Measurements from ENCODE around the gene FGF21.

FGF21 gene

GRCh38 chr19:48728911-48729664 lies 26.2 kb upstream of the FGF21 start:
- no peak for DNase-seq

- no peak for DNase-seq
Measured at GRCh38 chr19:48731452-48731851, 23.9 kb upstream of the FGF21 start.

GRCh38 chr19:48734625-48735024 lies 20.7 kb upstream of the FGF21 start:
- no peak for DNase-seq

GRCh38 chr19:48735031-48735615 lies 20.2 kb upstream of the FGF21 start:
- no peak for DNase-seq

- DNase-seq, result no peak
Measured at GRCh38 chr19:48737360-48737998, 17.8 kb upstream of the FGF21 start.

GRCh38 chr19:48738557-48739403 lies 16.5 kb upstream of the FGF21 start:
- peak; percentile 95 for DNase-seq

- no peak for DNase-seq
Measured at GRCh38 chr19:48739404-48740163, 15.7 kb upstream of the FGF21 start.

GRCh38 chr19:48740164-48740972 lies 15.0 kb upstream of the FGF21 start, which contains the start of gene RASIP1:
RASIP1 (minus strand) TSS chr19:48740610; CDS start chr19:48740282, 328 bp downstream.
- no peak for DNase-seq

GRCh38 chr19:48741129-48741999 lies 14.0 kb upstream of the FGF21 start:
- peak; percentile 44 for DNase-seq

- no peak for DNase-seq
Measured at GRCh38 chr19:48742096-48742495, 13.2 kb upstream of the FGF21 start.

GRCh38 chr19:48745208-48745995 lies 9.9 kb upstream of the FGF21 start:
- peak; percentile 78 for DNase-seq

- no peak for DNase-seq
Measured at GRCh38 chr19:48746110-48746509, 9.2 kb upstream of the FGF21 start.

GRCh38 chr19:48746738-48747575 lies 8.4 kb upstream of the FGF21 start, which contains the start of gene IZUMO1:
IZUMO1 (minus strand) TSS chr19:48746909; CDS start chr19:48745859, 1,050 bp downstream.
- DNase-seq, result peak; percentile 79

- DNase-seq, result no peak
Measured at GRCh38 chr19:48749571-48750198, 5.6 kb upstream of the FGF21 start.

- DNase-seq, result no peak
Measured at GRCh38 chr19:48750351-48750750, 5.0 kb upstream of the FGF21 start.

GRCh38 chr19:48750771-48751504 lies 4.4 kb upstream of the FGF21 start:
- no peak for DNase-seq

GRCh38 chr19:48751845-48752495 lies 3.4 kb upstream of the FGF21 start:
- DNase-seq, result no peak
